ENCODE data around the gene LRRC74A.

The LRRC74A gene

GRCh38 chr14:76829650-76830421 lies 3.6 kb downstream of the LRRC74A start:
- TF ChIP-seq CTCF (IDR thresholded peaks at IDR 0.05): no peak
- no peak overlapping the region for H3K4me3 ChIP-seq (ENCODE audit: low read depth, low read length)
- no peaks in the 10 kb centered on the region for H3K4me1 ChIP-seq

GRCh38 chr14:76830556-76830955 lies 4.3 kb downstream of the LRRC74A start:
- H3K36me3 ChIP-seq (ENCODE audit: control insufficient read depth, insufficient read depth, low read length): no peaks in the 10 kb centered on the region
- H3K4me2 ChIP-seq (ENCODE audit: low read length): no peak overlapping the region
- H3K9me3 ChIP-seq (ENCODE audit: control insufficient read depth, low read length): no peaks in the 10 kb centered on the region
- H3K27ac ChIP-seq: no peak overlapping the region
- no peak overlapping the region for H2AFZ ChIP-seq
- no peaks in the 10 kb centered on the region for H3K27me3 ChIP-seq (ENCODE audit: control insufficient read depth, insufficient read depth, low read length)
- no peaks in the 10 kb centered on the region for H3K4me1 ChIP-seq
- no peak for TF ChIP-seq CTCF (IDR thresholded peaks at IDR 0.05)
- H3K4me3 ChIP-seq (ENCODE audit: low read depth, low read length): no peak overlapping the region
- H3K79me2 ChIP-seq: no peaks in the 10 kb centered on the region
- H3K9ac ChIP-seq: no peak overlapping the region

More at GRCh38 chr14:76829650-76830421, 3.6 kb downstream of the LRRC74A start:
- no peak overlapping the region for H2AFZ ChIP-seq
- no peak overlapping the region for H3K9ac ChIP-seq
- no peaks in the 10 kb centered on the region for H3K9me3 ChIP-seq (ENCODE audit: control insufficient read depth, low read length)
- no peaks in the 10 kb centered on the region for H3K79me2 ChIP-seq
- no peak overlapping the region for H3K4me2 ChIP-seq (ENCODE audit: low read length)
- no peaks in the 10 kb centered on the region for H3K27me3 ChIP-seq (ENCODE audit: control insufficient read depth, insufficient read depth, low read length)
- no peaks in the 10 kb centered on the region for H3K36me3 ChIP-seq (ENCODE audit: control insufficient read depth, insufficient read depth, low read length)
- no peak overlapping the region for H3K27ac ChIP-seq

- H3K4me3 ChIP-seq (ENCODE audit: low read depth, low read length): no peak overlapping the region
- no peaks in the 10 kb centered on the region for H3K4me1 ChIP-seq
- H3K9ac ChIP-seq: no peak overlapping the region
- no peak overlapping the region for H2AFZ ChIP-seq
- no peak overlapping the region for H3K4me2 ChIP-seq (ENCODE audit: low read length)
- no peaks in the 10 kb centered on the region for H3K79me2 ChIP-seq
- H3K9me3 ChIP-seq (ENCODE audit: control insufficient read depth, low read length): no peaks in the 10 kb centered on the region
- H3K27ac ChIP-seq: no peak overlapping the region
- no peaks in the 10 kb centered on the region for H3K36me3 ChIP-seq (ENCODE audit: control insufficient read depth, insufficient read depth, low read length)
- H3K27me3 ChIP-seq (ENCODE audit: control insufficient read depth, insufficient read depth, low read length): no peaks in the 10 kb centered on the region
- TF ChIP-seq CTCF (IDR thresholded peaks at IDR 0.05): no peak
Observed at GRCh38 chr14:76832503-76832988, 6.3 kb downstream of the LRRC74A start.

GRCh38 chr14:76833011-76833410 lies 6.8 kb downstream of the LRRC74A start:
- no peaks in the 10 kb centered on the region for H3K4me1 ChIP-seq
- no peak overlapping the region for H3K4me3 ChIP-seq (ENCODE audit: low read depth, low read length)
- no peak overlapping the region for H3K9ac ChIP-seq
- H3K9me3 ChIP-seq (ENCODE audit: control insufficient read depth, low read length): no peaks in the 10 kb centered on the region
- H3K36me3 ChIP-seq (ENCODE audit: control insufficient read depth, insufficient read depth, low read length): no peaks in the 10 kb centered on the region
- no peak overlapping the region for H3K4me2 ChIP-seq (ENCODE audit: low read length)
- H3K27ac ChIP-seq: no peak overlapping the region
- no peaks in the 10 kb centered on the region for H3K27me3 ChIP-seq (ENCODE audit: control insufficient read depth, insufficient read depth, low read length)
- TF ChIP-seq CTCF (IDR thresholded peaks at IDR 0.05): no peak
- H3K79me2 ChIP-seq: no peaks in the 10 kb centered on the region
- H2AFZ ChIP-seq: no peak overlapping the region

- H3K4me3 ChIP-seq (ENCODE audit: low read depth, low read length): no peak overlapping the region
- H3K4me2 ChIP-seq (ENCODE audit: low read length): no peak overlapping the region
- no peak overlapping the region for H3K27ac ChIP-seq
Observed at GRCh38 chr14:76834241-76834661, 8.0 kb downstream of the LRRC74A start.

More at GRCh38 chr14:76834241-76834661, 8.0 kb downstream of the LRRC74A start:
- Histone ChIP-seq H2AFZ (no peak overlapping the region), H3K79me2 (no peaks in the 10 kb centered on the region), H3K36me3 (ENCODE audit: control insufficient read depth, insufficient read depth, low read length) (no peaks in the 10 kb centered on the region), H3K9ac (no peak overlapping the region), H3K9me3 (ENCODE audit: control insufficient read depth, low read length) (no peaks in the 10 kb centered on the region), H3K4me1 (no peaks in the 10 kb centered on the region), H3K27me3 (ENCODE audit: control insufficient read depth, insufficient read depth, low read length) (no peaks in the 10 kb centered on the region)
- no peak for TF ChIP-seq CTCF (IDR thresholded peaks at IDR 0.05)
